HG02763 (cell line): Measurements from ENCODE around the gene PDIA2.

Experiments used
- ATAC-seq: cut with Tn5 transposase; IDR thresholded peaks from one replicate; pipeline ENCODE4 v1.9.1; 2021; ENCODE audit warnings: mild to moderate bottlenecking, moderate library complexity; ENCODE audit not compliant: unreplicated experiment

Gene PDIA2

DNA sequence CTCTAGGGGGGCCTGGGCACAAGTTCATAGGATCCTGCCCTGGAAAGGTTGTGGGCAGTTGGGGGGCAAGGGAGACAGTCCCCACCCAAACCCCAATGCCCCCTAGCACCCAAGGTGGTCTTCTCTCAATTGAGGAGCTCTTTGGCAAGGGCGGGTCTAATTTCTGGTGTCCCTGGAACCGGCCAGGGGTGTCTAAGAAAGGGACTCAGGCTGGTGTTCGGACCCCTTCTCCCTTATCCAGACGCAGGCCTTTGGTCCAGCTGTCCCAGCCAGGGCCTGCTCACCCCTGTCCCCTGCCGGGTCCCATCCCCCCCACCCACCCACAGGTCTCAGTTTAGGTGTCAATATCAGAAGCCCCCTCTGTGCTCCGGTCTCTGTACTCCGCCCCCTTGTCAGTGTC, 3.4 kb upstream of the PDIA2 start:
- no peak for ATAC-seq

DNA sequence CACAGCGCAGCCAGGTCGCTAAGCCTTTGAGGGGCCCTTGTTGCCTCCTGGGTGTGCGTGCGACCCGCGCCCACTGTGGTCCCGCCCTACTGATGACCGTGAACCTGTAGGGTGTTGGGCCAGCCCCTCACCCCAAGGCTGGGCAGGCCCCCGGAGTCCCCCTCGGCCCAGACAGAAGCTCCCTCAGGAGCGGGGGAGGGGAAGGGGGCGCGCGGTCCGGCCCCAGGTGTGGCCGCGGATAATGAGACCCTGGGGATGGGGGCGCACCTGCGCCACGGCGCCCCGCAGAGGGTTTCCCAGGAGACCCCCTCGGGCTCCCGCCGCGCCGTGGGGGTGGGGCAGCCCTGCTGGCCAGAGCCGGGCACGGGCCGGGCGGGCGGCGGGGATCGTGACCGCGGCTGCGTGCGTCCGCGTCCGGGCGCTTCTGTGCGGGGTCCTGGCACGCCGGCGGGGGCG, 2.9 kb upstream of the PDIA2 start:
- ATAC-seq, result no peak

DNA sequence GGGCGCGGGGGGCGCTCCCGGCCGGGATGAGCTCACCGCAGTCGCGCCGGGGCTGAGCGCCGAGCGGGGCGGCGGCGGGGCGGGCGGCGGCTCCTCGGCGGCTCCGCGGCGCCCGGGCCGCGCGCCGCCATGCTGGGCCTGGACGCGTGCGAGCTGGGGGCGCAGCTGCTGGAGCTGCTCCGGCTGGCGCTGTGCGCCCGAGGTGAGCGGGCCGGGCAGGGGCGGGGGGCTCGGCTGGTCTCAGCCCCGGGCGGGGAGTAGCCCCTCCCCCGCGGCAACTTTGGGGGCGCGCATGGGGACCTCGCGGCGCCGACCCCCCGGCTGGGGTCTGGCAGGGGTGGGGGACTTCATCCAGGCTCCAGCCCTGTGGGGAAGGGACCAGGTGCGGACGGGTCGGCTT, 2.4 kb upstream of the PDIA2 start, which contains the start of gene ARHGDIG:
TSS of gene ARHGDIG (plus strand) at position 40 of the 400 bp plus-strand sequence. CDS start at position 130, 90 bp downstream.
- no peak for ATAC-seq

DNA sequence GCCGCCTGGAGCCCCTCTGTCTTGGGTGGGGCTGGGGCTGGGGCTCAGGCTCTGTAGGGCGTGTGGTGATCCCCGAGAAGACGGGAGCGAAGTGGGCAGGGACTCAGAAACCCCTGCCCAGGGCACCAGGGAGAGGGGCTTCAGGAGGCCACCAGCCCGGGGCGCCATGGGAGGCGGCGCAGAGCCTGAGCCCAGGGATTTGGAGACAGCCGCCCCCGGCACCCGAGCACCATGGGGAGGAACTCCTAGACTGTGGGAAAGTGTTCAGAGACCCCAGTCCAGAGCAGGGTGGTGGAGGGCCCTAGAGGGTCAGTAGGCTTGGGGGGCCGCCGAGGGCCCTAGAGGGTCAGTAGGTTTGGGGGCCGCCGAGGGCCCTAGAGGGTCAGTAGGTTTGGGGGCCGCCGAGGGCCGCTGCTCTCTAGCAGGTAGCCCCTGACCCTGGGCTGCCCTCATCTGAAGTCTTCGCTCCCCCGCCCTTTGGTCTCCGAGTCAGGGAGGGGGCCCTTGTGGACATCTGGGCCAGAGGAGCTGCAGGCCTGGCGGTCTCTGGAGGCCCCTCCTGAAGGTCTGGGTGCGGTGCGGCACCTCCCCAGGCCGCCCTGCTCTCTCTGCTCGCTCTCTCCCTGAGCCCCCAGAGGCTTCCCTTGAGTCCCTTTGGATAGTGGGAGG, 1.8 kb upstream of the PDIA2 start:
- no peak for ATAC-seq

DNA sequence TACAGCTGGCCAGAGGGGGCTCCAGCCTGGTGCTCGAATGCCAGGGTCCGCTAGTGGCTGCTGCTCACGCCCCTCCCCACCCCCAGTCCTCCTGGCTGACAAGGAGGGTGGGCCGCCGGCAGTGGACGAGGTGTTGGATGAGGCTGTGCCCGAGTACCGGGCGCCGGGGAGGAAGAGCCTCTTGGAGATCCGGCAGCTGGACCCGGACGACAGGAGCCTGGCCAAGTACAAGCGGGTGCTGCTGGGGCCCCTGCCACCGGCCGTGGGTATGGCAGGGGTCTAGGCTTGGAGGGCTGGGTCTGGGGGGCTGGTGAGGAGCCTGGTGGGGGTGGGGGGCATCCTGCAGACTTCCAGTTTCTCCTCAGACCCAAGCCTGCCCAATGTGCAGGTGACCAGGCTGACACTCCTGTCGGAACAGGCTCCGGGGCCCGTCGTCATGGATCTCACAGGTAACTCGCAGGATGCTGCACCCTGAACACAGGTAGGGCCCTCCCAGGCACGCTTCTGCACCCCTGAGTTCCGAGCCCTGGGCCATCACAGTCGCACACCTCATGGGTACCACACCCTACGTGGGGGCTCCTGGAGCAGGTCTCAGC, 1.2 kb upstream of the PDIA2 start:
- no peak for ATAC-seq

DNA sequence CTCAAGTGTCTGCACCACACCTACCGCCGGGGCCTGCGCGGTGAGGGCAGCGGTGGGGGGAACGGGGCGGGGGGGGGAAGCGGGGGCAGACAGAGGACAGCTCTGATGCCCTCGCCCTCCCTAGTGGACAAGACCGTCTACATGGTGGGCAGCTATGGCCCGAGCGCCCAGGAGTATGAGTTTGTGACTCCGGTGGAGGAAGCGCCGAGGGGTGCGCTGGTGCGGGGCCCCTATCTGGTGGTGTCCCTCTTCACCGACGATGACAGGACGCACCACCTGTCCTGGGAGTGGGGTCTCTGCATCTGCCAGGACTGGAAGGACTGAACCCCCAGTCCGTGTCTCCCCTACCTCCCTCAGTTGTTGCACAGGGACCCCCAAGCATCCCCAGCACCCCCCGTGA, 473 bp upstream of the PDIA2 start:
- ATAC-seq, result no peak

DNA sequence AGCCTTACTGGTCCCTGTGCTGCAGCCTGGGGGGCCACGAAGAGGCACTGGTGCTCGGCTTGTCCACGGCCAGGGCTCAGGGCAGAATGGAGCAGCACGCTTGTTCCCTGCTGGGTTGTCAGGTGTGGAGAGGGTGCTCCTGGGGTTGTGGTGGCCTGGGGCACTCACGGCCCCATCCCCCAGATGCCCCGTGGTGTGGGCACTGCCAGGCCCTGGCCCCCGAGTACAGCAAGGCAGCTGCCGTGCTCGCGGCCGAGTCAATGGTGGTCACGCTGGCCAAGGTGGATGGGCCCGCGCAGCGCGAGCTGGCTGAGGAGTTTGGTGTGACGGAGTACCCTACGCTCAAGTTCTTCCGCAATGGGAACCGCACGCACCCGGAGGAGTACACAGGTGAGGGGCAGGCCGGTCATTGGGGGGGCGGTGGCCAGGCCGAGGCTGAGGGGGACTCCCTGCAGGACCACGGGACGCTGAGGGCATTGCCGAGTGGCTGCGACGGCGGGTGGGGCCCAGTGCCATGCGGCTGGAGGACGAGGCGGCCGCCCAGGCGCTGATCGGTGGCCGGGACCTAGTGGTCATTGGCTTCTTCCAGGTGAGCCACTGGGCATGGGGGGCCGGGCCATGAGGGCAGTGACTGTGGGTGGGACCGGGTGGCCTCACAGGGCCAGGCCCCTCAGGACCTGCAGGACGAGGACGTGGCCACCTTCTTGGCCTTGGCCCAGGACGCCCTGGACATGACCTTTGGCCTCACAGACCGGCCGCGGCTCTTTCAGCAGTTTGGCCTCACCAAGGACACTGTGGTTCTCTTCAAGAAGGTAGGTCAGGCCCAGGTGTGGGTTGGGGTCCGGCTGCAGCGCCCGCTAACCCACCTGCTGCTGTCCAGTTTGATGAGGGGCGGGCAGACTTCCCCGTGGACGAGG, 1.5 kb downstream of the PDIA2 start:
- ATAC-seq, result no peak

DNA sequence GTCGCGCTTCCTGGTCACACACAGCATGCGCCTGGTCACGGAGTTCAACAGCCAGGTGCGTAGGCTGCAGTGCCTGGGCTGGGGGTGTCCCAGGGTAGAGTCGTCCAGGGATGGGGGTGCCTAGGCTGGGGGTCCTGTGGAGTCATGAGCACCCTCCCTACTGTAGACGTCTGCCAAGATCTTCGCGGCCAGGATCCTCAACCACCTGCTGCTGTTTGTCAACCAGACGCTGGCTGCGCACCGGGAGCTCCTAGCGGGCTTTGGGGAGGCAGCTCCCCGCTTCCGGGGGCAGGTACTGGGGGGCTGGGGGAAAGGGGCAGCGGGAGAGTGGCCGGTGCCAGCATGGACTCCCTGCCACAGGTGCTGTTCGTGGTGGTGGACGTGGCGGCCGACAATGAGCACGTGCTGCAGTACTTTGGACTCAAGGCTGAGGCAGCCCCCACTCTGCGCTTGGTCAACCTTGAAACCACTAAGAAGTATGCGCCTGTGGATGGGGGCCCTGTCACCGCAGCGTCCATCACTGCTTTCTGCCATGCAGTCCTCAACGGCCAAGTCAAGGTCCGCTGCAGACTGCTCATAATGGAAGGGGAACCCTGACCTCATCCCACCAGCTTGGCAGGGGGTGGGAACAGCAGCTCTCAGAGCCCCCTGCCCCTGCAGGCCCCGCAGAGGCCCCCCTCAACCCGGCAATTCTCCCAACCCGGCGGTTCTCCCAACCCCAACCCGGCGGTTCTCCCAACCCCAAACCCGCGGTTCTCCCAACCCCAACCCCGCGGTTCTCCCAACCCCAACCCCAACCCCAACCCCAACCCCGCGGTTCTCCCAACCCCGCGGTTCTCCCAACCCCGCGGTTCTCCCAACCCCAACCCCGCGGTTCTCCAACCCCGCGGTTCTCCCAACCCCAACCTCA, 2.4 kb downstream of the PDIA2 start:
- ATAC-seq, result no peak

DNA sequence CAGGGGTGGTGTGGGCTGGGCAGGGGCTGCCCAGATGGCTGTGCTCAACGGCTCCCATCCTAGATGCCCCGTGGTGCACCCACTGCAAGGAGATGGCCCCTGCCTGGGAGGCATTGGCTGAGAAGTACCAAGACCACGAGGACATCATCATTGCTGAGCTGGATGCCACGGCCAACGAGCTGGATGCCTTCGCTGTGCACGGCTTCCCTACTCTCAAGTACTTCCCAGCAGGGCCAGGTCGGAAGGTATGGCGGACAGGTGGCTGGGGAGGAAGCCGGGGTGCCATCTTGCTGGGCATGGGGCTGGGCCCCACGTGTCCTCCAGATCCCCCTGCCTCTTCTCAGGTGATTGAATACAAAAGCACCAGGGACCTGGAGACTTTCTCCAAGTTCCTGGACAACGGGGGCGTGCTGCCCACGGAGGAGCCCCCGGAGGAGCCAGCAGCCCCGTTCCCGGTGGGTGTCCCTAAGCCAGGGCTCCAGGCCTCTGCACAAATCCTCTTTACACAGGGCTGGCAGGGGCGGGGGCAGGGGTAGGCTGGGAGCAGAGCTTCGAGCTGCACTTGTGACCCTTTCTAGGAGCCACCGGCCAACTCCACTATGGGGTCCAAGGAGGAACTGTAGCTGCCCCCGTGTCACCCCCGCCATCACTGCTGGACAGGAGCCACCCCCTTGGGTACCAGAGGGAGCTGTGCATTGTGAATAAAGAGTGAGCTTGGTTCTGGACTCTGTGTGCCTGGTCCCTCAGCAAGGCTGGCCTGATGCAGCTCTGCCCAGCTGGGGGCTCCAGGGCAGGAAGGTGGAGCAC, 3.7 kb downstream of the PDIA2 start:
- ATAC-seq, result no peak

DNA sequence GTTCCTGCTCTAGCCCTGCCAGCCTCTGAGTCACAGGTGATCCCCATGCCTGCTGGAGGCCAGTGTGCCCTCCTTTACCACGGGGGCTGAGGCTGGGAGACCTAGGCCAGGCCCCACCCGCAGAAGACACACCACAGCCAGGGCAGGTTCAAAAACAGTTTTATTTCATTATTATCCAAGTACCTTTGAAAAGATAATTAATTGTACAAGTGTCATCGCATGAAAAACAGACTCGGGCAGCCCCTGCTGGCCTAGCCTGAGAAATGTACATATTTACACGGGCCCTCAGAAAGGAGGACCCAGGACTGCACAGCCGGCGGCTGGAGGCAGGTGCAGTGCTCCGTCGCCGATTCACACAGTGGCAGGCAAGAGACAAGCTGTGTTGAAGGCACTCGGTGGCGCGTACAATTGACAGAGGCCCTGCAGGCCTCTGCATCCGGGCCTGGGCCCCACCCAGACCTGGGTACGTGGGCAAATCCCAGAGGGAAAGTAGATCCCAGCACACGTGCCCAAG, 4.4 kb downstream of the PDIA2 start:
- no peak for ATAC-seq

DNA sequence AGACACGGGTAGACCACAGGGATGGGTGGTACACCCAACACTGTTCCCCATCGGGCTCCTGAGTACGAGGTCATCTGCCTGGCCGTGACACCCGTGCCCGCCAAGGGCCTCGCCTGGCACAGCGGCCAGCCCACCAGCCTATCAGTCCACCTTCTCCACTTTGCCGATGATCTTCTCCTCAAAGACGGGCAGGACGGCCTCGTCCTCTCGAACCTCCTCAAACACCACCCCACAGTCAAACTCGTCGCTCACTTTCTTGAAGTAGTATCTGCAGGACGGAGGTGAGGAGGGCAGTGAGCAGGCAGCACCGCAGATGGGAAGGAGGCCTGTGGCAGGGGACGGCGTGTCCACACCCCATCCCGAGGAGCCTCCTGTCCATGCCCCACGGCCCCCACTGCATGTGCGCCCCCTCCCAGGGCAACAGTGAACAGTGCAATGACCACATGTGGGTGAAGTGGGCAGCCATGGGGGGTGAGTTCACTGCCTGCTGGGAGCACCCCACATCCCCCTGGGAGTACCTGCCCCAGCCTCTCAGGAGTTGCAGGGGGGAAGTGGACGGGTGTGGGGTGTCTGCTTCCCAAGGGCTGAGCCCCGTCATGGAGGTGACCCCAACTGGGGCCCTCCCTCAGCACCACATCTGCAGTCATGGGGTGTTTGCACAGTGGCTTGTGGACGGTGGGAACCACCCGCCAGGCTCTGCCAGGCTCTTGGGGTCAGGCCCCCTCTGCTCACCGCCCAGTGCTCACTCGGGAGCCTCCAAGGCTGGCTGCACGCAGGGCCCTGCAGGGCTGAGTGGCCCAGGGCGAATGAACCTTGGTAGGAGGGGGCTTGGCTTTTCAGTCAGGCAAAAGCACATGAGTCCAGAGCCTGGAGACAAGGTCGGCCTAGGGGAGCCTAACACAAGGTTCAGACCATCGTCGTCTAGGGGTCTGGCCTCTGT, 5.3 kb downstream of the PDIA2 start:
- no peak for ATAC-seq

DNA sequence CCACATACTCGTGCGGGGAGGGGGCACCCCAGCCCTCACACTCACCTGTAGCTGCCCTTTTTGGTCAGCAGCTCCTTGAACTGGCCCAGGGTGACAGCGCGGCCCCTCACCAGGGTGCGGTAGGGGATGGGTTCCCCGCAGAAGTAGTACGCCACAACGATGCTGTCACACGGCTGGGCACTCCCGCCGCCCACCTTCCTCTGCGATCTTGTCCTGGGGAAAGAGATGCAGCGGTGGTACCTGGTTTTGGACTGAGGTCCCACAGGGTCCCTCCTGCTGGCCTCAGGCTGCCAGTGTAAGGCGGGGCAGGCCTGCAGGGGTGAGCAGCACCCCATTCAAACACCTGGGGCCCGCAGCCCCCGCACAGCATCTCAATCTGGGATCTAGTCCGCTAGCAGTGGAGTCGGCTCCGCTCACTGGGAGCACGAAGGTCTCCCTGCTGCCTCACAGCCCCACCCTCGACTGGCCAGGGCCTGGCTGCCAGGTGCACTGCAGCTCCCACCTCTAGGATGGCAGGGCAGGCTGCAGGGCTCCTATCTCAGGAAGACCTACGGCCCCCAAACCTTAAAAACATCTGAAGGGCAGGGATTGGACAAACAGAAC, 6.5 kb downstream of the PDIA2 start:
- ATAC-seq, result no peak

DNA sequence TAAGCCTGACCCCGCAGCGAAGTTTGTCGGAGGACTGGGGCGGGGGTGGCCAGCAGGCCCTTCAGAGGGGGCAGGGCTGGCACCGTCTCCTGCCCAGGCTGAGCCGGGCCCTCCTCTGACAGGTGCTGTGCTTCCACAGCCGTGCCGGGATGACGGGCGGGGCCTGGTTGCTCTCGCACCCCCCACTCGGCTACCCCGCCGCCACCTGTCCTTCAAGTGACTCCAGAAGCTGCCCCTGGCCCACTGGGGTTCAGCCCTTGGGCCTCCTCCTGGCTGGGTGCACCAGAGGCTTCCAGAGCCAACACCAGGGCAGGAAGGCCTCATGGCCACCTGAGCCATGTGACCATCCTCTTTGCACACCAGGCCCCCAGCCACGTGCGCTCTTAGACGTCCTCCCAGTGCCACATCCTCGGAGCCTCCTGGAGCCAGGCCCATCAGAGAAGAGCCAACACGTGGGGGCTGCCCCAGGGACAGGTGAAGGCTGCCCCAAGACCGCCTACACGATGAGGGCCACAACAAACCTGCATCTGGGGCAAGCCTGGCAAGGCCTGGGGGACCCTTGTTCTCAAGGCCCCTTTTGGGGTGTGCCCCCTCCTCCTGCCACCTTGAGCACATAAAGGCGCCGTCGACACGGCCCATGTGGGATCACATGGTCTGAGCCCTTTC, 7.2 kb downstream of the PDIA2 start:
- no peak for ATAC-seq

DNA sequence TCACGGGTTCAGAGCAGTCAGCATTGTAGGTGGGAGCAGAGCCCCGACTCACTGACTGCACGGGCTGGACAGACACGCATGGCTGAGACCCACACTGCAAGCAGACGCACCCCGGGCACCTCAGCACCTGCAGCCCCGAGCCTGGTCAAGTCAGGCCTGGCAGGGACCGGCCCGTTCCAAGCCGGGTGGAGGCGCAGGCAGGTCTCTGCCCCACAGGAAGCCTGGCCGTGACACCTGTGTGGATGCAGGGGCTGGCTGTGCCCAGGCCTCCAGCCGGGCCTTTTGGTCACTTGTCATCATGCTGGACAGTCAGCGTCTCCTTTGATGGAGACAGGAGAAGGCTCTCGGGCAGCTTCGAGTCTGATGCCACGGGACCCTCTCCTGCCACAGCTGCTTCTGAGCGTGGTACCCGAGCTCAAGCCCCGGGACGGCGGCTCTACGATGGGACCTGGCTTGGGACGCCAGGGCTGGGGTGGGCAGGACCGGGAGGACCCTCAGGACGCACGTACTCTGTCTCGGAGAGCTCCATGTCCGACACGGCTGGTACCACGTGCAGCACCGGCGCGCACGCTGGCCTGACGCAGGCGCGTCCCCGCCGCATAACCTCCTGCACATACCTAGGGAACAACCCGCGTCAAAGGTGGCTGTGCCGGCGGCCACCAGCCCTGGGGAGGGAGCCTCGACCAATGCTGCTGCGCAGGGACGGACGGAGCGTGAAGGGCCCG, 7.9 kb downstream of the PDIA2 start:
- no peak for ATAC-seq

DNA sequence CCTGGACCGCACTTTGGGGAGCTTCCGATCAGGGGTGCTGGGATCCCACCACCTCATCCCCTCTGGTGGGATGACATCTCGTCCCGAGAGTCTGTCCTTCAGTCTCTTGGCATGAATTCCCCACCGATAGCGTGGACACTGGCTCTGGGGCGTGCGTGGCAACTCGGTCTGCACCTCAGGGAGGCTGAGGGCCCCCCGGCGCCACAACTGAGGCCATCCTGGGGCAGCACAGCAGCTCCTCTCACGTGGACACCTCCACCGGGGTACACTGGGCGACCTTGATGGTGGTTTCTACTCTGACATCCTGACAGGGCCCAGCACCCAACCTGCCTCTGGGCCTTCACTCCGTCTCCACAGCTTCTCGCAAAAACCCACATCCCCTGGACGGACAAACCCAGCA, 8.6 kb downstream of the PDIA2 start:
- no peak for ATAC-seq

DNA sequence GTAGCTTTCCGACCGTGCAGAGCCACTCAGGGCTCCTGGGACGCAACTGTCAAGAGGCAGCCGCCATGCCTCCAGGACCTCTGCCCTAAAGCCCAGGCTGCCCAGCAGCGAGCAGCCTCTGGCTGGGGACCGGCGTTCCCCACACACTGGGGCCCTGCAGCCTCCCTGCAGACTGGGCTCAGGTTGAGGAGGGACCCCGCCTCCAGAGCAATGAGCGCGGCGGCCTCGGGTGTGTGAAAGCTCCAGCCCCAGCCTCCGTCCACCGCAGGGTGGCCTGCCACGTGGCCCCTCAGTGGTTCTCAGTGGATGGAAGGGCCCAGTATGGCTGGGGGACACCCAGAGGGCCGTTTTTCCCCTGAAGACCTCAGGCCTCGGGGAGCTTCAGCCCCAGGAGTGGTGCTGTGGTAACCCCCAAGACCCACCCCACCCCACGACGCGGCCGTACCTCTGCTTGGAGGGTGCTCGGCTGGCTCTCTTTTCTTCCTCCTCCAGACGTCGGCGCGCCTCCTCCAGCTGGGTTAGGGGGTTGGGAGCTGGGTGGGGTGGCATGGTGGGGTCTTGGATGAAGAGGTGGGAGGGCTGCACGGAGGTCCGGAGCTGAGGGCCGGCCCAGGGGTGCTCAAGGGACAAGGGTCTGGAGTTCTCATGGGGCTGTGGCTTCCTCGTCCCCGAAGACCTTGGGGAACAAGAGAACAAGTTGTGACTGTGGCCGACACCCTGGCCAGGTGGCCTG, 10.2 kb downstream of the PDIA2 start:
- no peak for ATAC-seq
